ENCODE results near the gene MPV17. TPM values are rescaled to one million over a fixed set of nuclear protein-coding genes. Genes with fewer than 3 reads are reported as not detected.

MPV17 gene
- total and polyA plus RNA-seq, 9 of the 15 experiments (the other 6 are each of a cell fraction or from before 2014, with no cell fraction given) = 54.7 to 140 (median 70.2) TPM

- TF ChIP-seq AFF4 (CRISPR knock-in tag; IDR thresholded peaks at IDR 0.05) = peak; percentile 71
- peak; percentile 92 for TF ChIP-seq CCNT2 (IDR thresholded peaks at IDR 0.05; ENCODE audit: borderline replicate concordance, extremely low read depth, insufficient read length, low read depth, low read length)
- TF ChIP-seq TGIF2 (CRISPR knock-in tag; IDR thresholded peaks at IDR 0.05) = peak; percentile 55; the same call in 1 of the 2 replicates
- peak; percentile 87 for TF ChIP-seq C11orf30 (IDR thresholded peaks at IDR 0.05; ENCODE audit: low read depth)
- TF ChIP-seq ZNF75A (CRISPR knock-in tag; IDR thresholded peaks at IDR 0.05) = no peak
- TF ChIP-seq MAFK (IDR thresholded peaks at IDR 0.05; ENCODE audit: low read length) = peak; percentile 51
- TF ChIP-seq IFI16 (CRISPR knock-in tag; IDR thresholded peaks at IDR 0.05) = no peak
- TF ChIP-seq SRSF7 (optimal IDR thresholded peaks at IDR 0.05; ENCODE audit: low read depth, low read length) = no peak
- TF ChIP-seq HMG20B (CRISPR knock-in tag; IDR thresholded peaks at IDR 0.05) = no peak
- TF ChIP-seq NR2C1 (IDR thresholded peaks at IDR 0.05) = peak; percentile 73
- peak; percentile 89 for TF ChIP-seq NR2C1 (tag; IDR thresholded peaks at IDR 0.05)
- TF ChIP-seq HINFP (tag; conservative IDR thresholded peaks at IDR 0.05; ENCODE audit: low read depth) = no peak
- peak; percentile 63; the same call in 1 of the 2 replicates for TF ChIP-seq SOX6 (IDR thresholded peaks at IDR 0.05)
- no peak for TF ChIP-seq NFE2L1 (tag; IDR thresholded peaks at IDR 0.05; ENCODE audit: borderline replicate concordance, low read depth)
- peak; percentile 95 for TF ChIP-seq CBFB (CRISPR knock-in tag; IDR thresholded peaks at IDR 0.05)
- TF ChIP-seq ETV6 (IDR thresholded peaks at IDR 0.05; ENCODE audit: borderline replicate concordance in 1 of 2, low read depth in 2 of 2, low read length in 1 of 2) = peak in 1 of 2 experiments; percentile 40; a peak in 2 of 4 replicates
- TF ChIP-seq ETV6 (CRISPR knock-in tag; IDR thresholded peaks at IDR 0.05; ENCODE audit: borderline replicate concordance) = no peak
- 0 out of 2 replicates have a peak, but pooled peaks have one; percentile 74 for TF ChIP-seq SRSF1 (IDR thresholded peaks at IDR 0.05; ENCODE audit: low read depth, low read length)
- peak; percentile 89 for TF ChIP-seq PHB (CRISPR knock-in tag; IDR thresholded peaks at IDR 0.05)
These were observed 47.3 kb upstream of the MPV17 start, which contains the start of the genes EIF2B4 and SNX17 (continued) for GRCh38 chr2:27370026-27370815.

All from K562 (cell line).